Measurements from ENCODE around the gene PSMD1.

Gene PSMD1

GRCh38 chr2:231152800-231153557 is 96.3 kb downstream of the PSMD1 start:
- Histone ChIP-seq H3K4me1 (ENCODE audit: control insufficient read depth, insufficient read depth, low read length) (no peaks in the 10 kb centered on the region), H3K9ac (ENCODE audit: low read depth, low read length) (no peak overlapping the region), H3K27me3 (ENCODE audit: control insufficient read depth, insufficient read depth, low read length) (no peaks in the 10 kb centered on the region), H3K4me3 (ENCODE audit: low read depth, low read length) (no peak overlapping the region), H3K36me3 (ENCODE audit: control insufficient read depth, insufficient read depth, low read length) (peaks cover 13% of the 10 kb centered on the region), H3K9me3 (ENCODE audit: control insufficient read depth, insufficient read depth, low read length) (no peaks in the 10 kb centered on the region)

GRCh38 chr2:231159306-231159705 is 102.6 kb downstream of the PSMD1 start:
- no peak overlapping the region for H3K9ac ChIP-seq (ENCODE audit: low read depth, low read length)
- H3K9me3 ChIP-seq (ENCODE audit: control insufficient read depth, insufficient read depth, low read length): no peaks in the 10 kb centered on the region
- H3K36me3 ChIP-seq (ENCODE audit: control insufficient read depth, insufficient read depth, low read length): peaks cover 3% of the 10 kb centered on the region
- peaks cover 3% of the 10 kb centered on the region for H3K4me1 ChIP-seq (ENCODE audit: control insufficient read depth, insufficient read depth, low read length)
- no peak overlapping the region for H3K4me3 ChIP-seq (ENCODE audit: low read depth, low read length)
- no peaks in the 10 kb centered on the region for H3K27me3 ChIP-seq (ENCODE audit: control insufficient read depth, insufficient read depth, low read length)

- peaks cover 3% of the 10 kb centered on the region for H3K4me1 ChIP-seq (ENCODE audit: control insufficient read depth, insufficient read depth, low read length)
- no peaks in the 10 kb centered on the region for H3K9me3 ChIP-seq (ENCODE audit: control insufficient read depth, insufficient read depth, low read length)
- no peaks in the 10 kb centered on the region for H3K27me3 ChIP-seq (ENCODE audit: control insufficient read depth, insufficient read depth, low read length)
- H3K36me3 ChIP-seq (ENCODE audit: control insufficient read depth, insufficient read depth, low read length): no peaks in the 10 kb centered on the region
- H3K4me3 ChIP-seq (ENCODE audit: low read depth, low read length): no peak overlapping the region
- no peak overlapping the region for H3K9ac ChIP-seq (ENCODE audit: low read depth, low read length)
Observed at GRCh38 chr2:231160701-231161100, 104.0 kb downstream of the PSMD1 start.

GRCh38 chr2:231161252-231161839 is 104.7 kb downstream of the PSMD1 start:
- Histone ChIP-seq H3K36me3 (ENCODE audit: control insufficient read depth, insufficient read depth, low read length) (no peaks in the 10 kb centered on the region), H3K9ac (ENCODE audit: low read depth, low read length) (no peak overlapping the region), H3K27me3 (ENCODE audit: control insufficient read depth, insufficient read depth, low read length) (no peaks in the 10 kb centered on the region), H3K9me3 (ENCODE audit: control insufficient read depth, insufficient read depth, low read length) (no peaks in the 10 kb centered on the region), H3K4me1 (ENCODE audit: control insufficient read depth, insufficient read depth, low read length) (peaks cover 3% of the 10 kb centered on the region), H3K4me3 (ENCODE audit: low read depth, low read length) (no peak overlapping the region)

GRCh38 chr2:231161877-231162329 is 105.2 kb downstream of the PSMD1 start:
- no peak overlapping the region for H3K4me3 ChIP-seq (ENCODE audit: low read depth, low read length)
- H3K27me3 ChIP-seq (ENCODE audit: control insufficient read depth, insufficient read depth, low read length): no peaks in the 10 kb centered on the region
- no peak overlapping the region for H3K9ac ChIP-seq (ENCODE audit: low read depth, low read length)
- no peaks in the 10 kb centered on the region for H3K36me3 ChIP-seq (ENCODE audit: control insufficient read depth, insufficient read depth, low read length)
- peaks cover 3% of the 10 kb centered on the region for H3K4me1 ChIP-seq (ENCODE audit: control insufficient read depth, insufficient read depth, low read length)
- no peaks in the 10 kb centered on the region for H3K9me3 ChIP-seq (ENCODE audit: control insufficient read depth, insufficient read depth, low read length)

GRCh38 chr2:231163011-231163410 is 106.3 kb downstream of the PSMD1 start:
- peaks cover 3% of the 10 kb centered on the region for H3K4me1 ChIP-seq (ENCODE audit: control insufficient read depth, insufficient read depth, low read length)
- H3K9ac ChIP-seq (ENCODE audit: low read depth, low read length): no peak overlapping the region
- H3K9me3 ChIP-seq (ENCODE audit: control insufficient read depth, insufficient read depth, low read length): no peaks in the 10 kb centered on the region
- H3K36me3 ChIP-seq (ENCODE audit: control insufficient read depth, insufficient read depth, low read length): peaks cover 4% of the 10 kb centered on the region
- H3K27me3 ChIP-seq (ENCODE audit: control insufficient read depth, insufficient read depth, low read length): no peaks in the 10 kb centered on the region
- H3K4me3 ChIP-seq (ENCODE audit: low read depth, low read length): no peak overlapping the region

GRCh38 chr2:231163414-231164095 is 106.9 kb downstream of the PSMD1 start:
- H3K36me3 ChIP-seq (ENCODE audit: control insufficient read depth, insufficient read depth, low read length): peaks cover 5% of the 10 kb centered on the region
- H3K9me3 ChIP-seq (ENCODE audit: control insufficient read depth, insufficient read depth, low read length): no peaks in the 10 kb centered on the region
- H3K4me1 ChIP-seq (ENCODE audit: control insufficient read depth, insufficient read depth, low read length): peaks cover 3% of the 10 kb centered on the region
- H3K27me3 ChIP-seq (ENCODE audit: control insufficient read depth, insufficient read depth, low read length): no peaks in the 10 kb centered on the region
- no peak overlapping the region for H3K4me3 ChIP-seq (ENCODE audit: low read depth, low read length)
- no peak overlapping the region for H3K9ac ChIP-seq (ENCODE audit: low read depth, low read length)

GRCh38 chr2:231167745-231168459 is 111.2 kb downstream of the PSMD1 start:
- peaks cover 5% of the 10 kb centered on the region for H3K36me3 ChIP-seq (ENCODE audit: control insufficient read depth, insufficient read depth, low read length)
- H3K9ac ChIP-seq (ENCODE audit: low read depth, low read length): no peak overlapping the region
- peaks cover 3% of the 10 kb centered on the region for H3K4me1 ChIP-seq (ENCODE audit: control insufficient read depth, insufficient read depth, low read length)

GRCh38 chr2:231168460-231169139 is 111.9 kb downstream of the PSMD1 start:
- no peaks in the 10 kb centered on the region for H3K9me3 ChIP-seq (ENCODE audit: control insufficient read depth, insufficient read depth, low read length)
- H3K9ac ChIP-seq (ENCODE audit: low read depth, low read length): no peak overlapping the region
- peaks cover 5% of the 10 kb centered on the region for H3K36me3 ChIP-seq (ENCODE audit: control insufficient read depth, insufficient read depth, low read length)
- no peaks in the 10 kb centered on the region for H3K4me1 ChIP-seq (ENCODE audit: control insufficient read depth, insufficient read depth, low read length)
- no peaks in the 10 kb centered on the region for H3K27me3 ChIP-seq (ENCODE audit: control insufficient read depth, insufficient read depth, low read length)
- H3K4me3 ChIP-seq (ENCODE audit: low read depth, low read length): no peak overlapping the region

More at GRCh38 chr2:231167745-231168459, 111.2 kb downstream of the PSMD1 start:
- H3K27me3 ChIP-seq (ENCODE audit: control insufficient read depth, insufficient read depth, low read length): no peaks in the 10 kb centered on the region
- no peak overlapping the region for H3K4me3 ChIP-seq (ENCODE audit: low read depth, low read length)
- no peaks in the 10 kb centered on the region for H3K9me3 ChIP-seq (ENCODE audit: control insufficient read depth, insufficient read depth, low read length)

GRCh38 chr2:231169488-231169887 is 112.8 kb downstream of the PSMD1 start:
- no peak overlapping the region for H3K4me3 ChIP-seq (ENCODE audit: low read depth, low read length)
- no peaks in the 10 kb centered on the region for H3K4me1 ChIP-seq (ENCODE audit: control insufficient read depth, insufficient read depth, low read length)
- H3K9me3 ChIP-seq (ENCODE audit: control insufficient read depth, insufficient read depth, low read length): no peaks in the 10 kb centered on the region
- H3K27me3 ChIP-seq (ENCODE audit: control insufficient read depth, insufficient read depth, low read length): no peaks in the 10 kb centered on the region
- peaks cover 5% of the 10 kb centered on the region for H3K36me3 ChIP-seq (ENCODE audit: control insufficient read depth, insufficient read depth, low read length)
- H3K9ac ChIP-seq (ENCODE audit: low read depth, low read length): no peak overlapping the region

GRCh38 chr2:231170055-231170454 is 113.4 kb downstream of the PSMD1 start:
- no peaks in the 10 kb centered on the region for H3K27me3 ChIP-seq (ENCODE audit: control insufficient read depth, insufficient read depth, low read length)
- peaks cover 5% of the 10 kb centered on the region for H3K36me3 ChIP-seq (ENCODE audit: control insufficient read depth, insufficient read depth, low read length)
- H3K9ac ChIP-seq (ENCODE audit: low read depth, low read length): no peak overlapping the region
- H3K4me1 ChIP-seq (ENCODE audit: control insufficient read depth, insufficient read depth, low read length): no peaks in the 10 kb centered on the region
- no peak overlapping the region for H3K4me3 ChIP-seq (ENCODE audit: low read depth, low read length)
- H3K9me3 ChIP-seq (ENCODE audit: control insufficient read depth, insufficient read depth, low read length): no peaks in the 10 kb centered on the region
